Fibroblast of the aortic adventitia (primary cell): ENCODE measurements around the gene PGBD1. TPM values are rescaled to one million over a fixed set of nuclear protein-coding genes. Genes with fewer than 3 reads are reported as not detected.

Experiments used
- DNase-seq: peaks from one replicate; pipeline ENCODE4 v3.0.0-alpha.2; 2010; ENCODE audit warnings: low read depth
- H3K4me3 ChIP-seq: 2 replicates; pipeline ENCODE4 v1.5.1; 2011; ENCODE audit warnings: low read depth, mild to moderate bottlenecking, control low read depth, low read length, moderate library complexity
- CTCF ChIP-seq: IDR thresholded peaks from 2 replicates; pipeline ENCODE4 v1.5.1; 2011; ENCODE audit warnings: mild to moderate bottlenecking, low read length, control low read depth, inconsistent platforms; ENCODE audit not compliant: insufficient read depth
- total RNA-seq: library from RNA; depleted of rRNA; stranded (reverse); fragments of >200 nt; gene quantifications from 2 replicates; pipeline ENCODE4 v1.2.3, GENCODE V29; 2012; ENCODE audit warnings: low replicate concordance

PGBD1 gene
- 7.7 and 8.1 TPM in 2 replicates for total RNA-seq

- no peak for TF ChIP-seq CTCF
- H3K4me3 ChIP-seq = peak within 1 kb of the TSS; percentile 75
- DNase-seq = peak; percentile 73
Measured at GRCh38 chr6:28281288-28282064, at the start of gene PGBD1. Gene PGBD1 (plus strand): TSS chr6:28281572. CDS start chr6:28283814, 2,242 bp downstream.

GRCh38 chr6:28232785-28233184 lies 48.6 kb upstream of the PGBD1 start:
- DNase-seq = no peak
- no peak overlapping the region for H3K4me3 ChIP-seq
- TF ChIP-seq CTCF = no peak

GRCh38 chr6:28235912-28236452 lies 45.4 kb upstream of the PGBD1 start:
- no peak for TF ChIP-seq CTCF
- no peak for DNase-seq
- H3K4me3 ChIP-seq = no peak overlapping the region

- H3K4me3 ChIP-seq = no peak overlapping the region
- no peak for DNase-seq
- TF ChIP-seq CTCF = no peak
Measured at GRCh38 chr6:28239636-28240035, 41.7 kb upstream of the PGBD1 start.

- no peak overlapping the region for H3K4me3 ChIP-seq
- no peak for TF ChIP-seq CTCF
- DNase-seq = no peak
Measured at GRCh38 chr6:28240471-28240870, 40.9 kb upstream of the PGBD1 start.

- DNase-seq = no peak
- no peak overlapping the region for H3K4me3 ChIP-seq
- no peak for TF ChIP-seq CTCF
Measured at GRCh38 chr6:28243946-28244345, 37.4 kb upstream of the PGBD1 start.
